NCI-H510A (cell line): ENCODE results near the gene ZNF280B.
A peak's percentile ranks its signal among the peaks of the same experiment; 100 is the strongest.

Experiments used
- DNase-seq: peaks from one replicate; lab custom pipeline; 2025; lab: John Stamatoyannopoulos, UW

The ZNF280B gene, protein sequence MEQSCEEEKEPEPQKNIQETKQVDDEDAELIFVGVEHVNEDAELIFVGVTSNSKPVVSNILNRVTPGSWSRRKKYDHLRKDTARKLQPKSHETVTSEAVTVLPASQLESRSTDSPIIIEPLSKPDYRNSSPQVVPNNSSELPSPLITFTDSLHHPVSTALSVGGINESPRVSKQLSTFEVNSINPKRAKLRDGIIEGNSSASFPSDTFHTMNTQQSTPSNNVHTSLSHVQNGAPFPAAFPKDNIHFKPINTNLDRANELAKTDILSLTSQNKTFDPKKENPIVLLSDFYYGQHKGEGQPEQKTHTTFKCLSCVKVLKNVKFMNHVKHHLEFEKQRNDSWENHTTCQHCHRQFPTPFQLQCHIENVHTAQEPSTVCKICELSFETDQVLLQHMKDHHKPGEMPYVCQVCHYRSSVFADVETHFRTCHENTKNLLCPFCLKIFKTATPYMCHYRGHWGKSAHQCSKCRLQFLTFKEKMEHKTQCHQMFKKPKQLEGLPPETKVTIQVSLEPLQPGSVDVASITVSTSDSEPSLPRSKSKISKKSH

DNA sequence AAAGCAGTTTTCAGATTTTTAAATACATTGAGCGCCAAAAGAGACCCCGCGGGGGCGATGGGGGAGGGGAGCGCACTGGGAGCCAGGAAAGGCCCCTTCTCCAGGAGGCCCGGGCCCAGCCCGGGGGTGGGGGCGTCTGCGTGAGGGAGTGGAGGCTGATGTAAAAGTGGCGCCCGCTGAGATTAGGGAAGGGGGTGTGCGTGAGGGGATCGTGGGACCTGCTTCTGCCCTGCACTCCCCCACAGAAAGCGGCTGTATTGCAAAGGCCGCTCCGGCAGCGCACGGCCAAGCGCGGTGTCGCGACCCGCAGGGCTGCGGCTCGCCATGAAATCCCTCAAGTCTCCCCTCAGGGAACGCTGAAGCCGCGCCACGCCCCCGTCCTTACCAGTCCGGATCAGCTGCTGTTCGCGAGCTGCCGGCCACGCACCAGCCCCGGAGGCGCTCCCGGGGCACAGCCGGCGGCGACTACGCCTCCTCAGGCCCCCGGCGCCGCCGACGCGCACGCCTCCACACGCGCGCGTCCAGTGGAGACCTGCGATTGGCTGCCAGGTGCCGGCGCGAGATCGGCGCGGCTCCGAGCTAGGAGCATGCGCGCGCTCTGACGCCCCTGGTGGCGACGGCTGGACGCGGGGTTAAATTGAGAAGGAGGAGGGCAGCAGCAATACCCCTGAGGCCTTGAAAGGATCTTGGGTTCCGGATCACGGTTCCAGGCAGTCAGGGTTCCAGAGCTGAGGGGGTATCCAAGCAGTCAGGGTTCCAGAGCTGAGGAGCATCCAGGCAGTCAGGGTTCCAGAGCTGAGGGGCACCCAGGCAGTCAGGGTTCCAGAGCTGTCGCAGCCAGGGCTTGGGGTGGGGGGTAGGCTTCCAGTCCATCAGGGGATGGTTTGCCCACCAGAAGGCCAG lies at the start of gene ZNF280B:
ZNF280B (minus strand) TSS at position 469 of the 903 bp plus-strand sequence. CDS start 19,344 bp downstream, outside the sequence.
- DNase-seq: peak; percentile 52

DNA sequence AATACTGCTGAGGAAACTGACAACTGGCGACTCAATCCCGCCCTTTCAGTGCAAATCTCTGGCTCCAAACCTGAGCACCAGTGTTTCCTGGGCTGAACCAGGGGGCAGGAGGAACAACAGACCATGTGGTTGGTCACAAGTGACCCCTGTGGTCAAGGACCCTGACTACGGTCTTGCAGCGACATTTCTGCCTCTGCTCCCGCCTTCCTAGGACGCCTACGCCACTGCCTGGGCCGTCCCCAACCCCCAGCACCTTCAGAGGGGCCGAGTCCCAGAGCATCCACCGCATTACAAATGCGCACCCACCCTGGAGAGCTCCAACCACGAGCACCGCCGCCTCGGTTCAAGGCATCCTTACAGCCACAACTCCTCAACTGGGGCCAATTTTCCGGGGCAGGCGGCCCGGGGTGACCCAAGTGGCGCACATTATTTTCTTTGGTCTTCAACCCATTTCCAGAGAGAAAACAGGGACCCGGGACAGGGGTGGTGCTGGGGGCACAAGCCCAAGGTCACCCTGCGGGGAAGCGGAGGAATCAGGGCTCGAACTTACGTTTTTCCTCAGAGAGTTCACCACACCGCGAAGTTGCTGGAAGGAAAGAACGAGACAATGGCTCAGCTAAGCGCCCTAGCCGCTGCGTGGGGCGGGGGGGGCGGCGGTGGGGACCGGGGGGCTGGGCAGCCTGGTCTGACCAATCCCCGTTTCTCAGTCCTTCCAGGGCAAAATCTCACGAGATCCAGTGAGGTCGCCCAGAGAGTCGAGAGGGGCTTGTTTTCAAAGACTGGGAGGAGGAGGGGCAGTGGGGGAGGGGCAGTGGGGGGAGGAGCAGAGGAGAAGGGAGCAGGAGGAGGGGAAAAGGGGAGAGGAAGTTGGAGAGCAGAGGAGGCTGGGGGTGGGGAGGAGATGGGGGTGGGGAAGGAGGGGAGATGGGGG lies 48.7 kb upstream of the ZNF280B start:
- DNase-seq: peak; percentile 64

DNA sequence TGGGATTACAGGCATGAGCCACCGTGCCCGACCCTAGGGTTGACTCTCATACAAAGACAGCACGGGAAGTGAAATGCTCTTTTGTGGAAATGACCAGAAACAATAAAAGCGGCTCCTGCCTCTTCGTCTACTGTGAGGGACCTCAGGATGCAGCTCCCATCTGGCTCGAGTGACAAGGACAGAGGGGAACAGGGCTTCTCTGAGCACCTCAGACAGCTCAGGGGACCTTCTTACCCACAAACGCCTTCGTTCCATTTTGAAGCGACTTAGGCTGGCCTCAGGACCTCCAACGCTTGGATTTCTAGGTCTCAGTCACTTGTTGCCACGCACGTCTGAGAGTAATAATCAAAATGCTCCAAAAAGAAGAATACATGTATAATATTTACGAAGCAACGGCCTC lies 48.0 kb upstream of the ZNF280B start:
- no peak for DNase-seq

DNA sequence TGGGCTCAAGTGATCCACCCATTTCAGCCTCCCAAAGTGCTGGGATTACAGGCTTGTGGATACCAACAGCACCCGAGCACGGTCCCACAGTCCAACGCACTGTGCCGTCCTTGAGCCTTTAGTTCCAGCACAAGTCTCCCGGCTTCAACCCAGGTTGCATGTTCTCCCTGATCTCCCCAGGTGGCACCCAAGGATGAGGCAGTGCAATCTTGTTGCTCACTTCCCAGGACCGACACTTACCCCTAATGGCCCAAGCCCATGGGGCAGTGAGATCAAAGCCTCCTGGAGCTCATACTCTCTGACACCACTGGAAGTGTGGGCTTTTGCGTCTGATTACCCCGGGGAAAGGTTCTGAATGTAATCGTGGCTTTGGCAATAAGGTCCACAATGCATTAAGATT lies 47.1 kb upstream of the ZNF280B start:
- no peak for DNase-seq

DNA sequence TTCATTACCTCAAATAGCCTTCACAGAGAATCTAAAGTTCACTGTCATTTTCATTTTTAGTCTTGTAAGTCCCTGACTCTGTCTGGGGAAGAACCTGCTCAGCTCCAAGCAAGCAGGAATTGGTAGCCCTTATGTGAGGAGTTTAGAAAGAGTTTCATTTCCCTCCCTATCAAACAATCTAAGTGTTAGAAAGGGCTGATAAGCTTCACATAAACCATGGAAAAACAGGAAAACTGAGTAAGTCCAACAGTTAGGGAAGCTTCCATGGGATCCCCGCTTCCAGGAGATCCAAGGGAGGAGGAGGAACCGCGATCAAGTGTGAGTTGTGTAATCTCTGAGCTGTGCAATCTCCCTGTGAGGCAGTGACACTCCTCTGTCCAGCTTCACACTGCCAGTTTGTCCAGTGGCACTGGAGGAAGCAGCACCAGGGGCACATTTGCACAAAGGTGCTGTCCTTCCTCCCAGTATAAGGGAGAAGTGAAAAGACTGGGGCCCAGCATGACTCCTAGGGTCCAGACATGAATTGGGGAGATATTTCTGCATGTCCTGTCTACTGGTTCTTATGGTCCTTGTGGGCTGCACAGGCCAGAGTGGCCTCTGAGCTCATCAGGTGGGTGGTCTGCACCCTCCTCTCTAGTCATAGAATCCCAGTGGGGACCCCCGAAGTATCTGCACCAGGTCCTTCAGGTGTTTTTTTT lies 46.2 kb upstream of the ZNF280B start:
- DNase-seq: no peak

DNA sequence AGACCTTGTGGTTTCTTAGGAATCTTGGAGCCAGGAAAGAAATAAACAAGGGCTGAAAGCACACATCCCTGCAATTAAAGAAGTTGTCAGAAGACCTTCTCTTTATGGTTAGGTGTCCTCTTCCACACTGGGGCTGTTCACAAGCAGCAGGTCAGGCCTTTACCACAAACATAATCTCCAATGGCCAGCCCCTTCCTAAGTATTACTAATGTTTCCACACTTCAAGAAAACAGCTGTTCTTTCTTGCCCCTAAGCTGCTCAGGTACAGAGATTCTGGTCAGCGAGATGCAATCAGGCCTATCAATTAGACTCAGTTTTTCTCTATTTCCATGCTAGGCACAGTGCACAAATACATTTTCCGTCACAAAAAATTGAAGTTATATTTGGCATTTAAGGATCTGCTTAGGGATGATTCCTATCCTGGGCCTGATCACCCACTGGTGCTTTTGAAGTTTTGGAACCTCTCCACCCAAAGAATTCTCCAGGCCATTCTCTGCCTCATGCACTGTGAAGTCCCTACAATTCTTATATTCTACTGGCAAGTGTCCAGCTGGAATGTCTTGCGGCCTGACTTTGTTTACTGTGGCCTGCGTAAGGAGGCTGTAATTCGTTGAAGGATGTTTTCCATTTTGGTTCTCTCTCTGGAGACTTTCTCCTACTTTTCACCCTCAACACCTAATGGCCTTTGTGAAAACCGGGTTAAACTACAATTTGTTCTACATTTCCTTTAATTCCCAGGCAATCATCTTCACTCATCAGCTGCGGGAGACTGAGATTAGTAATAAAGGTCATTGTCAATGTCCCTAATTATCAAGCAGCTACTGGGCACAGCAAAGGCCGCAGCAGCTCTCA lies 45.4 kb upstream of the ZNF280B start:
- no peak for DNase-seq

DNA sequence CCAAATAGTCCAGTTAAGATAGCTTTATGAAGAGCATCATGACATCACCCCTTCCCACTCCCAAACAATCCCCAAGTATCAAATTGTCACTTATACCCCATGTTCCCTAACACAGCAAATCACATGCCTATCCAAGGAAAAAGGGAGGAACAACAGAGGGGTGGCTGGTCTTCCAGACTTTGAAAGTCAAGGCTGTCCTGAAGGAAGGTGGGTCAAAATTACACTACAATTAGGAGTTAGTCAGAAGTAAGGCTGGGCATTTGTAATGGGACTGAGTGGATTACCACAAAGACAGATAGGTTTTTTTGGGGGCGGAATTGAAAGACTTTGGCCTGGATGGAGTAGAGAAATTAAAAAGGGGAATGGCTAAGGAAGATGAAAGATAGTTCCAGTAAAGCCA lies 44.6 kb upstream of the ZNF280B start:
- no peak for DNase-seq

DNA sequence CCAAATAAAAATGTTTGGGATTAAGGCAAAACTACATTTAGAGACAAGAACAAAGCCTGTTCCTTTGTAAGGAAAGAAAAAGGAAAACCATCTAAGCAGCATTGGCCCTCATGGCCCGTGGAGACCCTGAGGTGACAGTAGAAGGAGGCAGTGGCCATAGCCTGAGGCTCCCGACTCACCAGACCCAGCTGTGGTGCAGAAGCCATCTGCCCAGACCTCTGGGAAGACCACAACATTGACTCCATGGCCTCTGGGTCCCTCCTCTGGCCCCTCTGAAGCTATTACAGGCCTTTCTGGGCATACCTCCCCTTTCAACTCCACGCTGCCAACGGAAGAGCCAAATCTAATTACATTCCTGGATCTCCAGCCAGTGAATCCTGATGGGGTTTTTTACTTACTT lies 44.1 kb upstream of the ZNF280B start:
- DNase-seq: no peak

DNA sequence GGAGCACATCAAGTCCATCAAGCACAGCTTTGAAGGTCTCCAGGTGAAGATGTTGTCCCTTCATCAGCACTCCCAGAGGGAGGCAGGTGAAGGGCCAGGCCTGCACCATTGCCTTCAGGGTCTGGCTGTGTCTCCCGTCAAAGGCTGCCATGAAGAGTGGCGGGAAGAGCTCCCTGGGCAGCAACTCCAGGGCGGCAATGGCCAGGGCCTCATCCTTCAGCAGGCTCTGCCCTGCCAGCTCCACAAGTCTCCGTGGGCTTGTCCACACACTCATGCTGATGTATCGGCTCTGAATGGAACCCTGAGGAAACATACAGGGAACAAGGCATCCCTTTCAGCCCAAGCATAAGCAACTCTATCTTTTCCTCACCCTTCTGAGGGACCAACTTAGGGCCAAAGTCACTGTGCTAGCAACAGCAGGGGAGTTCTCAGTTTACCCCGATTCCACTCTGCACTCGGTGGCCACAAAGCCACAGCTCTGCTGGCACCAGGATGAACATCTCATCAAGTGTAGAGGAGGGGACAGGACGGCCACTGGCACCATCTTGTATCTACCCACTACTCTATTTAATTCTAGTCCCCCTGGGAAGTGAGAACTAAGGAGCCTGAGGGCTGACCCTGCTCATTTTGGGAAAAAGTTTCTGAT lies 42.4 kb upstream of the ZNF280B start:
- DNase-seq: no peak

DNA sequence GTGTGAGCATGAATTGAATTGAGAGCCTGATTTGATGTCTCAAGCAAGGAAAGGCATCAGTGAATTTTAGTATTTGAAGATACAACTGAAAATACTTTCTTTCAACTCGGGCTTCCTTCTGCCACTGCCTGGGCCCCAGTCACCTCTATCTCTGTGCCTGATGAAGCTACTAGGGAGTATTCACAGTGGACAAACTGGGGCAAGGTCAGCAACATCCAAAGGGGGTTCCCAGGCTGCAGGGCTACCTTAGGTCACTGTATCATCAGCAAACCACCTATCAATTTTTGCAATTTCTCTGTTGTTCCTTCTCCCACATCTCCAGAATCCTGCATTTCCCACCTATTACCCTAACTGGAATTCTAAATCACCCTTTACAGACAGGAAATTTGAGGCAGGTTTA lies 40.4 kb upstream of the ZNF280B start:
- no peak for DNase-seq

DNA sequence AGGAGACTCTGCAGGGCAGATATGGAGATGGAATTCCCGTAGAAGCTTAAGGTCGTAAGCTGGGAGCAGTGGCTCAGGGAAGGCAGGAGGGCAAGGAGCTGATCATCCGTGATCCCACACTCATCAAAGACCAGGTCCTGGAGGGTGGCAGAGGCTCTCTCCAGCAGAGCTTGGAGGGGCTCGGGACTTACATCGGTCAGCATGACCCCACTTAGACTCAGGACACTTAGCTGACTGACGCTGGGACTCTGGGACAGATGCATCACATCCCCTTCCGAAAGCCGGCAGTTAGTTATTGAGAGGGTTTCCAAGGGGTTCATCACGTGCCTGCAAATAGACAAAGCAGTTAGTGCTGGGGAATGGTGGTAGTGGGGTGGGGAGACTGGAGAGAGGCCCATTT lies 39.8 kb upstream of the ZNF280B start:
- no peak for DNase-seq

DNA sequence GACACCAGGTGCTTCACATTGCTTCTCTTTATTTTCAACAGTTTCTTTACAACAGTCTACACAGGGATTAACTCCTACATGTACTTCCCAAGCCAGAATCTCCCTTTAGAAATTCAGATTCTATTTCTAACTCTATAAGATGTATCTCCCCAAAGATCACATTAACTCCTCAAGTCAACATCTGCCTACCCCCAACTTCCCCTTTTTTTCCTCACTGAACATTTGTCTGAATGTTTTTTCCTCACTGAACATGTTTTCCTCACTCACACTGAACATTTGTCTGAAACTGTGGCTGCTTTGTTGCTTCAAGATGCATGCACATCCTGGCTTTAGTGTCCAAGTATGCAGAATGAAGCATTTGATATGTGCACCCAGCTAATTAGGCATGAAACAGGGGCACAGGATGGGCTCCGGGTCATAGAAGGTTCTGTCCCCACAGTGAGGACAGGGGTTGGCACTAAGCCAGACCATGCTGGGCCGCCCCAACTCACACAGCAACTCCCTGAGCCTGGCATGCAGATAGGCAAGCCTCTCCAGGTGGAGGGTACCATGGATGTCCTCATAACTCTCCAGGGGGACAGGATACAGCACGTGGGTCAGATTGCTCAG lies 39.3 kb upstream of the ZNF280B start:
- no peak for DNase-seq

DNA sequence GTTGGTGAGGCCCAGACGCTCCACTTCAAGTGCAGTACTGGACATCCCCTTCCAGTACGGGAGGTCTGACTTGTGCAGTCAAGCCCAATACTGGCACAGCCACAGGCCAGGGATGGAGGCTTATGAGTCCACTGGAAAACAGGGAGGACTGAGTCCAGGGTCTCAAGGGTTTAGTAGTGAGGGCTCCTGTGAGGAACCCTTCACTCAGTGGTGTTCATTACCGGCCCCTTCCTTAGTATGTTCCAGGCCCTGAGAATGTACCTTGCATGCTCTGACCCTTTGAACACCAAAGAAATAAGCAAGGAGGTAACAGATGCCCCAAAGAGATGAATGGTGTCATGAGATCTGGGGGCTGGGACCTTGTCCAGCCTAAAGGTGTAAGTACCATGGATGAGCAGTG lies 38.7 kb upstream of the ZNF280B start:
- no peak for DNase-seq

DNA sequence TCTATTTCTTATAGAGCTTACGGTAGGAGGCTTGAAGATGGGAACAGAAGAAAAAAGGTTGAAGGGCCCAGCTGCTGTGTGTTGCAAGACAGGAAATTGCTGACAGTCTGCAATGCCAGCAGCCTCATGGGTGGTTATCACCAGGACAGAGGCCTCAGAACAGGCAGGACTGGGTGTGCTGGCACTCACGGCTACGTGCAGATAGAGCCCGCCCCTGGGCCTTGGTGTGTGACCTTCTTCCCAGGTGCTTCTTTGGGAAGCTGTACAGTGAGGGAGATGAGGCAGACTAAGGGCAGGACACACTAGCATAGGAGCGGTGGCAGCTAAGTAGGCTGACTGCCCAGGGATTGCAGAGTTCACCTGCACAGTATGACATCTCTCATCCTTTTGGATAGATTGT lies 37.9 kb upstream of the ZNF280B start:
- DNase-seq: no peak

DNA sequence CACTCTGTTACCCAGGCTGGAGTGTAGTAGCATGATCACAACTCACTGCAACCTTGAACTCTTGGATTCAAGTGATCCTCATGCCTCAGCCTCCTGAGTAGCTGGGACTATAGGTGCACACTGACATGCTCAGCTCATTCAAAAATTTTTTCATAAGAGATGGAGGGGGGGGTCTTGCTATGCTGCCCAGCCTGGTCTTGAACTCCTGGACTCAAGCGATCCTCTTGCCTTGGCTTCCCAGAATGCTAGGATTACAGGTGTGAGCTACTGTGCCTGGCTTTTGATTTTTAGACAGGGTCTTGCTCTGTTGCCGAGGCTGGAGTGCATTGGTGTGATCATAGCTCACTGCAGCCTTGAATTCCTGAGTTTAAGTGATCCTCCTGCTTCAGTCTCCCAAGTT lies 36.5 kb upstream of the ZNF280B start:
- no peak for DNase-seq

DNA sequence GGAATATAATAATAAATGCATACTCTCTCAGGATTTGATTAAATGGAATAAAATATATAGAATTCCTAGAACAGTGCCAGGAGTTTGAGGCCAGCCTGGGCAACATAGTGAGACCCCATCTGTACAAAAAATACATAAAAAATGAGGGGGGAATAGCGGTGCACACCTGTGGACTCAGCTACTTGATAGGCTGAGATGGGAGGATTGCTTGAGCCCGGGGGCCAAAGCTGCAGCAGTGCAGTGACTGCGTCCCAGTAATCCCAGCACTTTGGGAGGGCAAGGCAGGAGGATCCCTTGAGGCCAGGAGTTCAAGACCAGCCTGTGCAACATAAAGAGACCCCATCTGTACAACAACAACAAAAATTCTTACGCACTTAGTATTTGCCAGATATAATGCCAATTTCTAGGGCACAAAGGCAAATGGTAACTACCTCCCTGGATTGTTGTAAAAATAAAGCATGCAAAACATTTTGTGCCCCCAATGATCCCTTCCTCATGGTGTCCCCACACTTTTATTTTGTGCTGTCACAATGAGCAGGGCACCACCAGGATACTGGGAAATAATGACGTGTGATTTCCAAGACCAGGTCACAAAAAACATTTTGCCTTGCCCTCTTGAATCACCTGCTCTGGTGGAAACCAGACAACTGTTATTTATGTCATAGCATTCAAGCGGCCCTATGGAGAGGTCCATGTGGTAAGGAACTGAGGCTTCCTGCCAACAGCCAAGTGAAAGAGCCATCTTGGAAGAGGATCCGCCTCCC lies 29.9 kb upstream of the ZNF280B start:
- DNase-seq: no peak

DNA sequence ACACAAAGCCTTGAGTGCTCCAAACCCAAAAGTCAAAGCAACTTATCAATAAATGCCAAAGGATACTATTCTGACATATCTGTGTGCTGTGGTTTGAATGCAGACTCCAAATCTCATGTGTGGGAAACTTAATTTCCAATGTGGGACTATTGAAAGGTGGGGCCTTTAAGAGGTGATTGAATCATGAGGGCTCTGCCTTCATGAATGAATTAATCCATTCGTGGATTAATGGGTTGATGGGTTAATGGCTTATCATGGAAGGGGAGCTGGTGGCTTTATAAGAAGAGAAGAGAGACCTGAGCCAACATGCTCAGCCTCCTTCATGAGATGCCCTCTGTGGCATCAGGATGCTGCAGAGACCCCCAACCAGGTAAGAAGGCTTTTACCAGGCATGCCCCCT lies 28.4 kb upstream of the ZNF280B start:
- no peak for DNase-seq

DNA sequence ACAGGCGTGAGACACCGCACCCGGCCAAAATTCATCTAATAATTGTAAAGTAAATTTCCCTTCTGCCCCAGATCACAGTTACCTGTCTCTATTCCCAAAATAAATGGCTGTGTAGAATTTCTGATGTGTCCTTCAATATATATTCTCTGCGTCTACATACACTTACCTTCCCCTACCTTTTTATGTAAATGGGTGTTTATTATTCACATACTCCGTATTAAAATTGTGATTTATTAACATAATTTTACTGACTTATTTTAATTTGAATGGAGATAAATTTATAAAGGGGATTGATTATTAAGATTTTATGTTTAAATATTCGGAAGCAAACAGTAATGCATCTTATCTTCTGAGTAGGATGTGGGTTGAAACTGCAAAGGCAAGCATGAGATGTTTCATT lies 28.0 kb upstream of the ZNF280B start:
- DNase-seq: no peak
